Measurements from ENCODE around the gene LATS2.
"Not testable (repeated sequence)": the region's sequence is repeated elsewhere in the genome, so short reads cannot be mapped to it uniquely, and the experiment has no call there.

Gene LATS2

GRCh38 chr13:20991741-20992520 lies 69.5 kb downstream of the LATS2 start:
- DNase-seq (ENCODE audit: low spot score): no peak

- DNase-seq (ENCODE audit: low spot score): no peak
Observed at GRCh38 chr13:20990910-20991525, 70.4 kb downstream of the LATS2 start.

GRCh38 chr13:20989656-20990321 lies 71.6 kb downstream of the LATS2 start:
- no peak for DNase-seq (ENCODE audit: low spot score)

GRCh38 chr13:20988909-20989655 lies 72.3 kb downstream of the LATS2 start:
- no peak for DNase-seq (ENCODE audit: low spot score)

- no peak for DNase-seq (ENCODE audit: low spot score)
Observed at GRCh38 chr13:20988033-20988908, 73.1 kb downstream of the LATS2 start.

GRCh38 chr13:20987599-20987998 lies 73.8 kb downstream of the LATS2 start:
- no peak for DNase-seq (ENCODE audit: low spot score)

GRCh38 chr13:20984879-20985278 lies 76.5 kb downstream of the LATS2 start:
- no peak for DNase-seq (ENCODE audit: low spot score)

GRCh38 chr13:20983386-20983785 lies 78.0 kb downstream of the LATS2 start:
- no peak for DNase-seq (ENCODE audit: low spot score)

GRCh38 chr13:20981370-20982095 lies 79.9 kb downstream of the LATS2 start:
- DNase-seq (ENCODE audit: low spot score): no peak

- DNase-seq (ENCODE audit: low spot score): no peak
Observed at GRCh38 chr13:20980899-20981298, 80.5 kb downstream of the LATS2 start.

- no peak for DNase-seq (ENCODE audit: low spot score)
Observed at GRCh38 chr13:20980430-20980829, 81.0 kb downstream of the LATS2 start.

- no peak for DNase-seq (ENCODE audit: low spot score)
Observed at GRCh38 chr13:20977394-20977793, 84.0 kb downstream of the LATS2 start.

- DNase-seq (ENCODE audit: low spot score): no peak
Observed at GRCh38 chr13:20974981-20975585, 86.3 kb downstream of the LATS2 start.

- no peak for DNase-seq (ENCODE audit: low spot score)
Observed at GRCh38 chr13:20973886-20974425, 87.4 kb downstream of the LATS2 start.

GRCh38 chr13:20972731-20973130 lies 88.7 kb downstream of the LATS2 start:
- no peak for DNase-seq (ENCODE audit: low spot score)

GRCh38 chr13:20969182-20969581 lies 92.2 kb downstream of the LATS2 start:
- DNase-seq (ENCODE audit: low spot score): no peak

- no peak for DNase-seq (ENCODE audit: low spot score)
Observed at GRCh38 chr13:20968745-20969144, 92.6 kb downstream of the LATS2 start.

GRCh38 chr13:20967340-20967739 lies 94.0 kb downstream of the LATS2 start:
- no peak for DNase-seq (ENCODE audit: low spot score)

- no peak for DNase-seq (ENCODE audit: low spot score)
Observed at GRCh38 chr13:20964904-20965303, 96.5 kb downstream of the LATS2 start.

GRCh38 chr13:20961663-20962062 lies 99.7 kb downstream of the LATS2 start:
- not testable (repeated sequence) for DNase-seq (ENCODE audit: low spot score)

Data from CD4-positive, alpha-beta T cell treated with Interleukin-2 at 100 ng/mL for 4 hours (primary cell).